ENCODE results near the gene ACTG1. TPM values are rescaled to one million over a fixed set of nuclear protein-coding genes. Genes with fewer than 3 reads are reported as not detected.

Gene ACTG1
- total and polyA plus RNA-seq, 2 of the 13 experiments (the other 11 are each of a cell fraction or from before 2014, with no cell fraction given) = 973 to 1,138 TPM

DNA sequence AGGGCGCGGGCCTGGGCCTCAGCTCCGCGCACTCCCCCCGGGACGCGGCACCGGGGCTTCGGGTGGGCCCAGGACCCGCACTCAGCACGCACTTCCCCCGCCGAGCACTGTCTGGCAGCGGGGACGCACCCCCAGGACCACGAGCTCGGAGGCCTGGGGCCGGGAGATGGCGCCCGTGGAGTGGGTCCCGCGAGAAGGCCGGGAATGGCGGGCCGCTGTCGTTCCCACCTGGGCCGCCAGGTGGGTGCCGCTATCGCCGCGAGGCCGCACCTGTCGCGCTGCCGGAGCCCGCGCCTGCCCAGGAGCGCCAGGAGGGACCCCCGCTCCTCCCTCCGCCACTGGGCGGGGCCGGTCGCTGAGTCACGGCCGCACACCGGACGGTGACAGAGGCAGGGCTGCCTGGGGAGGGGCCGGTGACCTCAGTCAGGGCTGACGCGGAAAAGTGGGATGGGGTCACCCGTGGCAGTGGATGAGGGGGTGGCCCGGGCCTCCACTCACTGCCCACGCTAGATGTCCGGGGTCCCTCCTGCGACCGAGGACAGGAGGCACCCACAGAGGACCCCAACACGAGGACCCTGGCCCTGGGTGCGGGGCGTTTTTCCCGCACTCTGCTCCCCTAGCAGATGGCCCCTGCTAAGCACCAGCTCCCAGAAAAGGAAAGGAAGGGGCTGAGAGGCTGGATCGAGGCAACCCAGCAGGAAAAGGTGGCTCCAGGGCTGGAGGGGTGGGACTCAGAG is 6.9 kb upstream of the ACTG1 start (continued):
- TF ChIP-seq, protein P1, sequence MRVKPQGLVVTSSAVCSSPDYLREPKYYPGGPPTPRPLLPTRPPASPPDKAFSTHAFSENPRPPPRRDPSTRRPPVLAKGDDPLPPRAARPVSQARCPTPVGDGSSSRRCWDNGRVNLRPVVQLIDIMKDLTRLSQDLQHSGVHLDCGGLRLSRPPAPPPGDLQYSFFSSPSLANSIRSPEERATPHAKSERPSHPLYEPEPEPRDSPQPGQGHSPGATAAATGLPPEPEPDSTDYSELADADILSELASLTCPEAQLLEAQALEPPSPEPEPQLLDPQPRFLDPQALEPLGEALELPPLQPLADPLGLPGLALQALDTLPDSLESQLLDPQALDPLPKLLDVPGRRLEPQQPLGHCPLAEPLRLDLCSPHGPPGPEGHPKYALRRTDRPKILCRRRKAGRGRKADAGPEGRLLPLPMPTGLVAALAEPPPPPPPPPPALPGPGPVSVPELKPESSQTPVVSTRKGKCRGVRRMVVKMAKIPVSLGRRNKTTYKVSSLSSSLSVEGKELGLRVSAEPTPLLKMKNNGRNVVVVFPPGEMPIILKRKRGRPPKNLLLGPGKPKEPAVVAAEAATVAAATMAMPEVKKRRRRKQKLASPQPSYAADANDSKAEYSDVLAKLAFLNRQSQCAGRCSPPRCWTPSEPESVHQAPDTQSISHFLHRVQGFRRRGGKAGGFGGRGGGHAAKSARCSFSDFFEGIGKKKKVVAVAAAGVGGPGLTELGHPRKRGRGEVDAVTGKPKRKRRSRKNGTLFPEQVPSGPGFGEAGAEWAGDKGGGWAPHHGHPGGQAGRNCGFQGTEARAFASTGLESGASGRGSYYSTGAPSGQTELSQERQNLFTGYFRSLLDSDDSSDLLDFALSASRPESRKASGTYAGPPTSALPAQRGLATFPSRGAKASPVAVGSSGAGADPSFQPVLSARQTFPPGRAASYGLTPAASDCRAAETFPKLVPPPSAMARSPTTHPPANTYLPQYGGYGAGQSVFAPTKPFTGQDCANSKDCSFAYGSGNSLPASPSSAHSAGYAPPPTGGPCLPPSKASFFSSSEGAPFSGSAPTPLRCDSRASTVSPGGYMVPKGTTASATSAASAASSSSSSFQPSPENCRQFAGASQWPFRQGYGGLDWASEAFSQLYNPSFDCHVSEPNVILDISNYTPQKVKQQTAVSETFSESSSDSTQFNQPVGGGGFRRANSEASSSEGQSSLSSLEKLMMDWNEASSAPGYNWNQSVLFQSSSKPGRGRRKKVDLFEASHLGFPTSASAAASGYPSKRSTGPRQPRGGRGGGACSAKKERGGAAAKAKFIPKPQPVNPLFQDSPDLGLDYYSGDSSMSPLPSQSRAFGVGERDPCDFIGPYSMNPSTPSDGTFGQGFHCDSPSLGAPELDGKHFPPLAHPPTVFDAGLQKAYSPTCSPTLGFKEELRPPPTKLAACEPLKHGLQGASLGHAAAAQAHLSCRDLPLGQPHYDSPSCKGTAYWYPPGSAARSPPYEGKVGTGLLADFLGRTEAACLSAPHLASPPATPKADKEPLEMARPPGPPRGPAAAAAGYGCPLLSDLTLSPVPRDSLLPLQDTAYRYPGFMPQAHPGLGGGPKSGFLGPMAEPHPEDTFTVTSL (CRISPR knock-in tag; IDR thresholded peaks at IDR 0.05; ENCODE audit: borderline replicate concordance) = no peak
- TF ChIP-seq REL (CRISPR knock-in tag; conservative IDR thresholded peaks at IDR 0.05) (no peak; the same call in 1 of the 2 replicates), EP300 (IDR thresholded peaks at IDR 0.05; ENCODE audit: low read depth in 2 of 2, low read length in 2 of 2) (no peak), EP300 (CRISPR knock-in tag; IDR thresholded peaks at IDR 0.05; ENCODE audit: borderline replicate concordance) (no peak), TP53 (CRISPR knock-in tag; conservative IDR thresholded peaks at IDR 0.05) (no peak), SRY (CRISPR knock-in tag; IDR thresholded peaks at IDR 0.05) (no peak), ZNF12 (CRISPR knock-in tag; IDR thresholded peaks at IDR 0.05) (no peak), ELF3 (CRISPR knock-in tag; IDR thresholded peaks at IDR 0.05) (no peak), ZNF564 (CRISPR knock-in tag; IDR thresholded peaks at IDR 0.05) (no peak), ZNF296 (CRISPR knock-in tag; conservative IDR thresholded peaks at IDR 0.05) (no peak), ADNP (CRISPR knock-in tag; IDR thresholded peaks at IDR 0.05) (no peak), ZNF558 (CRISPR knock-in tag; IDR thresholded peaks at IDR 0.05; ENCODE audit: borderline replicate concordance) (no peak), CCAR2 (optimal IDR thresholded peaks at IDR 0.05; ENCODE audit: low read depth, low read length) (no peak), PAWR (CRISPR knock-in tag; IDR thresholded peaks at IDR 0.05; ENCODE audit: borderline replicate concordance) (no peak), REXO4 (CRISPR knock-in tag; IDR thresholded peaks at IDR 0.05; ENCODE audit: borderline replicate concordance) (no peak), SIX1 (CRISPR knock-in tag; IDR thresholded peaks at IDR 0.05; ENCODE audit: borderline replicate concordance) (no peak), SPEN (CRISPR knock-in tag; IDR thresholded peaks at IDR 0.05; ENCODE audit: low read depth) (peak; percentile 71), MED13 (CRISPR knock-in tag; IDR thresholded peaks at IDR 0.05) (no peak), ZNF331 (CRISPR knock-in tag; IDR thresholded peaks at IDR 0.05) (no peak)
- TF ChIP-seq, protein P2, sequence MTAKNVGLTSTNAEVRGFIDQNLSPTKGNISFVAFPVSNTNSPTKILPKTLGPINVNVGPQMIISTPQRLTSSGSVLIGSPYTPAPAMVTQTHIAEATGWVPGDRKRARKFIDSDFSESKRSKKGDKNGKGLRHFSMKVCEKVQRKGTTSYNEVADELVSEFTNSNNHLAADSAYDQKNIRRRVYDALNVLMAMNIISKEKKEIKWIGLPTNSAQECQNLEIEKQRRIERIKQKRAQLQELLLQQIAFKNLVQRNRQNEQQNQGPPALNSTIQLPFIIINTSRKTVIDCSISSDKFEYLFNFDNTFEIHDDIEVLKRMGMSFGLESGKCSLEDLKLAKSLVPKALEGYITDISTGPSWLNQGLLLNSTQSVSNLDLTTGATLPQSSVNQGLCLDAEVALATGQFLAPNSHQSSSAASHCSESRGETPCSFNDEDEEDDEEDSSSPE (CRISPR knock-in tag; IDR thresholded peaks at IDR 0.05) = peak; percentile 68; the same call in 1 of the 2 replicates
- TF ChIP-seq, protein P3, sequence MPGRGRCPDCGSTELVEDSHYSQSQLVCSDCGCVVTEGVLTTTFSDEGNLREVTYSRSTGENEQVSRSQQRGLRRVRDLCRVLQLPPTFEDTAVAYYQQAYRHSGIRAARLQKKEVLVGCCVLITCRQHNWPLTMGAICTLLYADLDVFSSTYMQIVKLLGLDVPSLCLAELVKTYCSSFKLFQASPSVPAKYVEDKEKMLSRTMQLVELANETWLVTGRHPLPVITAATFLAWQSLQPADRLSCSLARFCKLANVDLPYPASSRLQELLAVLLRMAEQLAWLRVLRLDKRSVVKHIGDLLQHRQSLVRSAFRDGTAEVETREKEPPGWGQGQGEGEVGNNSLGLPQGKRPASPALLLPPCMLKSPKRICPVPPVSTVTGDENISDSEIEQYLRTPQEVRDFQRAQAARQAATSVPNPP (CRISPR knock-in tag; IDR thresholded peaks at IDR 0.05) = 0 out of 2 replicates have a peak, but pooled peaks have one; percentile 45
- TF ChIP-seq, protein P4, sequence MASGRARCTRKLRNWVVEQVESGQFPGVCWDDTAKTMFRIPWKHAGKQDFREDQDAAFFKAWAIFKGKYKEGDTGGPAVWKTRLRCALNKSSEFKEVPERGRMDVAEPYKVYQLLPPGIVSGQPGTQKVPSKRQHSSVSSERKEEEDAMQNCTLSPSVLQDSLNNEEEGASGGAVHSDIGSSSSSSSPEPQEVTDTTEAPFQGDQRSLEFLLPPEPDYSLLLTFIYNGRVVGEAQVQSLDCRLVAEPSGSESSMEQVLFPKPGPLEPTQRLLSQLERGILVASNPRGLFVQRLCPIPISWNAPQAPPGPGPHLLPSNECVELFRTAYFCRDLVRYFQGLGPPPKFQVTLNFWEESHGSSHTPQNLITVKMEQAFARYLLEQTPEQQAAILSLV (CRISPR knock-in tag; IDR thresholded peaks at IDR 0.05; ENCODE audit: borderline replicate concordance) = no peak
